Loucy (cell line): ENCODE measurements around the gene ACER3.

ENCODE experiments used
- H2AFZ ChIP-seq: fragments of 200-600 bp; sonication (generic); 2 replicates; pipeline ENCODE4 v1.6.0; 2016; ENCODE audit warnings: antibody characterized with exemption, mild to moderate bottlenecking, low read length, moderate library complexity
- H3F3A ChIP-seq: fragments of 200-600 bp; 2 replicates; pipeline ENCODE4 v1.6.0; 2016; ENCODE audit warnings: antibody characterized with exemption, low read depth, mild to moderate bottlenecking
- H3K27me3 ChIP-seq: fragments of 200-600 bp; sonication (generic); 2 replicates; pipeline ENCODE4 v1.6.1; 2014; ENCODE audit warnings: low read length, mild to moderate bottlenecking; ENCODE audit not compliant: insufficient read depth, poor library complexity, severe bottlenecking
- H3K36me3 ChIP-seq: fragments of 200-600 bp; sonication (generic); 2 replicates; pipeline ENCODE4 v1.6.1; 2016; ENCODE audit warnings: low read length; ENCODE audit not compliant: insufficient read depth
- H3K4me1 ChIP-seq: fragments of 200-600 bp; sonication (generic); 2 replicates; pipeline ENCODE4 v1.5.1; 2014; ENCODE audit warnings: low read length, mild to moderate bottlenecking; ENCODE audit not compliant: insufficient read depth, poor library complexity, severe bottlenecking
- H3K4me2 ChIP-seq: fragments of 200-600 bp; sonication (generic); 2 replicates; pipeline ENCODE4 v1.6.0; 2014; ENCODE audit warnings: antibody characterized with exemption, low read length, low read depth, mild to moderate bottlenecking; ENCODE audit not compliant: poor library complexity, severe bottlenecking
- H3K4me3 ChIP-seq: fragments of 200-600 bp; sonication (generic); 2 replicates; pipeline ENCODE4 v1.5.1; 2014; ENCODE audit warnings: low read length, mild to moderate bottlenecking, mixed read lengths; ENCODE audit not compliant: poor library complexity, severe bottlenecking
- H3K79me2 ChIP-seq: fragments of 200-600 bp; sonication (generic); 2 replicates; pipeline ENCODE4 v1.6.1; 2014; ENCODE audit warnings: low read length; ENCODE audit not compliant: insufficient read depth
- H3K9ac ChIP-seq: fragments of 200-600 bp; sonication (generic); 2 replicates; pipeline ENCODE4 v1.6.0; 2014; ENCODE audit warnings: mild to moderate bottlenecking, low read depth, low read length, moderate library complexity; ENCODE audit not compliant: poor library complexity, severe bottlenecking
- H3K9me2 ChIP-seq: fragments of 200-600 bp; sonication (generic); replicated peaks from 2 replicates; pipeline ENCODE4 v1.6.1; 2016; ENCODE audit warnings: low read depth, low read length, mixed read lengths
- H3K9me3 ChIP-seq: fragments of 200-600 bp; sonication (generic); 2 replicates; pipeline ENCODE4 v1.6.1; 2014; ENCODE audit warnings: mild to moderate bottlenecking, antibody characterized with exemption, low read length, low read depth; ENCODE audit not compliant: insufficient read depth
- H4K20me1 ChIP-seq: fragments of 200-600 bp; sonication (generic); 2 replicates; pipeline ENCODE4 v1.6.0; 2014; ENCODE audit warnings: antibody characterized with exemption, low read length, mild to moderate bottlenecking; ENCODE audit not compliant: insufficient read depth, poor library complexity, severe bottlenecking
- EZH2phosphoT487 ChIP-seq: fragments of 200-600 bp; IDR thresholded peaks from 2 replicates; pipeline ENCODE4 v1.6.1; 2018; ENCODE audit warnings: antibody characterized with exemption, mild to moderate bottlenecking, moderate library complexity, borderline replicate concordance
- TF ChIP-seq, protein P1 (sequence below): fragments of 200-600 bp; sonication (generic); conservative IDR thresholded peaks from 2 replicates; pipeline ENCODE4 v1.5.1; 2014; ENCODE audit warnings: mild to moderate bottlenecking, antibody characterized with exemption, low read length

Gene ACER3

DNA sequence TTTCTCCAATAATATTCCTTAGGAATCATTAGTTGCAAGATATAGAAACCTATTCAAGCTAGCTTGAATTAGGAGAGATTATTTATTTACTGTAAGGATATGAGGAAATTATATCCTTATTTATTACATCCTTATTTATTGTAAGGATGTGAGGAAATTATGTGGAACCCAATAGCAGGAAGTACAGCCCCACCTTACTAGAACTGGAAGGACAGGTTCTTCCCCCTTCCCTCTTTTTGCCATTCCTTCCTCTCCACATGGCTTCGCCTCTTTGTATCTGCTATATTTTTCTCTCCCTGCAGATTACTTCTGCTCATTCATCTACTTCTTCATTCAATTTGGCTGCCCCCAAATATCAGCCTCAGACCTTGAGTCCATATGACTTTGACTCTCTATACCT is 124.0 kb downstream of the ACER3 start:
- Histone ChIP-seq H3K4me1 (no peaks in the 10 kb centered on the region), H3K36me3 (no peaks in the 10 kb centered on the region), H3K4me3 (no peak overlapping the region), H3K9me3 (no peaks in the 10 kb centered on the region), H3F3A (no peaks in the 10 kb centered on the region), H3K27me3 (no peaks in the 10 kb centered on the region), H2AFZ (no peak overlapping the region), H4K20me1 (no peaks in the 10 kb centered on the region), H3K9ac (no peak overlapping the region), H3K9me2 (no peaks in the 10 kb centered on the region), H3K79me2 (no peaks in the 10 kb centered on the region), H3K4me2 (no peak overlapping the region)
- no peak for TF ChIP-seq EZH2phosphoT487
- TF ChIP-seq, protein P1, sequence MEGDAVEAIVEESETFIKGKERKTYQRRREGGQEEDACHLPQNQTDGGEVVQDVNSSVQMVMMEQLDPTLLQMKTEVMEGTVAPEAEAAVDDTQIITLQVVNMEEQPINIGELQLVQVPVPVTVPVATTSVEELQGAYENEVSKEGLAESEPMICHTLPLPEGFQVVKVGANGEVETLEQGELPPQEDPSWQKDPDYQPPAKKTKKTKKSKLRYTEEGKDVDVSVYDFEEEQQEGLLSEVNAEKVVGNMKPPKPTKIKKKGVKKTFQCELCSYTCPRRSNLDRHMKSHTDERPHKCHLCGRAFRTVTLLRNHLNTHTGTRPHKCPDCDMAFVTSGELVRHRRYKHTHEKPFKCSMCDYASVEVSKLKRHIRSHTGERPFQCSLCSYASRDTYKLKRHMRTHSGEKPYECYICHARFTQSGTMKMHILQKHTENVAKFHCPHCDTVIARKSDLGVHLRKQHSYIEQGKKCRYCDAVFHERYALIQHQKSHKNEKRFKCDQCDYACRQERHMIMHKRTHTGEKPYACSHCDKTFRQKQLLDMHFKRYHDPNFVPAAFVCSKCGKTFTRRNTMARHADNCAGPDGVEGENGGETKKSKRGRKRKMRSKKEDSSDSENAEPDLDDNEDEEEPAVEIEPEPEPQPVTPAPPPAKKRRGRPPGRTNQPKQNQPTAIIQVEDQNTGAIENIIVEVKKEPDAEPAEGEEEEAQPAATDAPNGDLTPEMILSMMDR = no peak

DNA sequence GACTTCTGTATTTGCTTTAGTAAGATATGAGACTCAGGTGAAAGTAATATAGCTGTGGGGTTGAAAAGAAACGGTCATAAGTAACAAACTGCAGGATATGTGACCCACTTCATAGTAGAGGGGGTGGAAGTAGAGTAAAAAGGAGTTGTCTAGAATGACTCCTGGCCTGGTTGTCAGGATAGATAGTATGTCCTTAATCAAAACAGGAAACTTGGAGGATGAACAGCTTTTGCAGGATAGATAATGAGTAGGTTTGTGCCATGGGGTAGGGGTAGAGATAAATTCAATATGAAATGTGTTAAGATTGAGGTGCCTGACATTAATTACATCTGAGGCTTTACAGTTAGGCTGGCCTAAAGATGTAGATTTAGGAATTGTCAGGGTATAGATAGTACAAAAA is 126.5 kb downstream of the ACER3 start:
- no peak overlapping the region for H3K4me2 ChIP-seq
- no peak for TF ChIP-seq EZH2phosphoT487
- TF ChIP-seq, protein P1 = no peak
- no peaks in the 10 kb centered on the region for H3K9me3 ChIP-seq
- no peak overlapping the region for H2AFZ ChIP-seq
- no peaks in the 10 kb centered on the region for H4K20me1 ChIP-seq
- H3K9ac ChIP-seq = no peak overlapping the region
- no peaks in the 10 kb centered on the region for H3F3A ChIP-seq
- no peaks in the 10 kb centered on the region for H3K27me3 ChIP-seq
- H3K36me3 ChIP-seq = no peaks in the 10 kb centered on the region
- no peaks in the 10 kb centered on the region for H3K79me2 ChIP-seq
- H3K4me3 ChIP-seq = no peak overlapping the region
- H3K4me1 ChIP-seq = no peaks in the 10 kb centered on the region
- no peaks in the 10 kb centered on the region for H3K9me2 ChIP-seq

DNA sequence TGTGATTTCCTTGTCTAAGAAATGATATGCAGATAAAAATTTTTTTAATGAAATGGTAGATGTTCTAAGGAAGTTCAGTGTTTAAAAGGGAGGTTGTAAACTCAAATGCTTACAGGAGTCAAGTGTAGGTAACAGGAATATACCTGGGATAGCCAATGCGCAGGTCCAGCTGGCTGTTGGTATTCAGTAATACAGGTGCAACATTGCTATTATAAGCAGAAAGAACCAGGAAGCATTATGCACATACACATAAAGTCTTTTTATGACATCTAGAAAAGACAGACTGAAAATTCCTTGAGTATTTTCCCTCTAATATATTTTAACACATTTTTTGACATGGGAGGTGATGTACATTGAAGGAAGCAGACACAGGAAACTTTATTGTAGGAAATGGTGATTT is 129.9 kb downstream of the ACER3 start:
- TF ChIP-seq EZH2phosphoT487 = no peak
- TF ChIP-seq, protein P1 = no peak

More for the DNA sequence above, 129.9 kb downstream of the ACER3 start:
- no peak overlapping the region for H3K4me2 ChIP-seq
- H3K9me2 ChIP-seq = no peaks in the 10 kb centered on the region
- no peak overlapping the region for H3K4me3 ChIP-seq
- H3K9me3 ChIP-seq = no peaks in the 10 kb centered on the region
- no peaks in the 10 kb centered on the region for H3K4me1 ChIP-seq
- no peaks in the 10 kb centered on the region for H3K79me2 ChIP-seq
- H2AFZ ChIP-seq = no peak overlapping the region
- no peaks in the 10 kb centered on the region for H4K20me1 ChIP-seq
- H3K27me3 ChIP-seq = no peaks in the 10 kb centered on the region
- H3K36me3 ChIP-seq = no peaks in the 10 kb centered on the region
- H3F3A ChIP-seq = no peaks in the 10 kb centered on the region
- no peak overlapping the region for H3K9ac ChIP-seq
